GM12801 (cell line): ENCODE results near the gene GRIK2.

Experiments used
- CTCF ChIP-seq: IDR thresholded peaks from one replicate; pipeline ENCODE4 v1.5.1; 2011; ENCODE audit warnings: control low read depth; ENCODE audit not compliant: insufficient read length; ENCODE audit errors: extremely low read depth

Gene GRIK2

GRCh38 chr6:101396548-101397173, 3.2 kb downstream of the GRIK2 start:
- no peak for TF ChIP-seq CTCF

- TF ChIP-seq CTCF = no peak
These were observed 3.7 kb downstream of the GRIK2 start for GRCh38 chr6:101397199-101397598.

GRCh38 chr6:101398716-101399615, 5.5 kb downstream of the GRIK2 start:
- TF ChIP-seq CTCF = no peak

- no peak for TF ChIP-seq CTCF
These were observed 6.2 kb downstream of the GRIK2 start for GRCh38 chr6:101399616-101400162.

- TF ChIP-seq CTCF = no peak
These were observed 7.0 kb downstream of the GRIK2 start for GRCh38 chr6:101400326-101401135.

- TF ChIP-seq CTCF = no peak
These were observed 7.7 kb downstream of the GRIK2 start for GRCh38 chr6:101401171-101401570.
